Stimulated activated CD4-positive, alpha-beta T cell treated with anti-CD3 and anti-CD28 coated beads, Interleukin-1b, Interleukin-23, amount 100 ng/mL, for 4 hours (primary cell): ENCODE results near the gene BHMT2.

Experiments
- DNase-seq, 2 donors: peaks; one replicate each; pipeline ENCODE4 v3.0.0-alpha.2; 2020; ENCODE audit warnings: low read depth in 2 of 2

BHMT2 gene, protein sequence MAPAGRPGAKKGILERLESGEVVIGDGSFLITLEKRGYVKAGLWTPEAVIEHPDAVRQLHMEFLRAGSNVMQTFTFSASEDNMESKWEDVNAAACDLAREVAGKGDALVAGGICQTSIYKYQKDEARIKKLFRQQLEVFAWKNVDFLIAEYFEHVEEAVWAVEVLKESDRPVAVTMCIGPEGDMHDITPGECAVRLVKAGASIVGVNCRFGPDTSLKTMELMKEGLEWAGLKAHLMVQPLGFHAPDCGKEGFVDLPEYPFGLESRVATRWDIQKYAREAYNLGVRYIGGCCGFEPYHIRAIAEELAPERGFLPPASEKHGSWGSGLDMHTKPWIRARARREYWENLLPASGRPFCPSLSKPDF

DNA sequence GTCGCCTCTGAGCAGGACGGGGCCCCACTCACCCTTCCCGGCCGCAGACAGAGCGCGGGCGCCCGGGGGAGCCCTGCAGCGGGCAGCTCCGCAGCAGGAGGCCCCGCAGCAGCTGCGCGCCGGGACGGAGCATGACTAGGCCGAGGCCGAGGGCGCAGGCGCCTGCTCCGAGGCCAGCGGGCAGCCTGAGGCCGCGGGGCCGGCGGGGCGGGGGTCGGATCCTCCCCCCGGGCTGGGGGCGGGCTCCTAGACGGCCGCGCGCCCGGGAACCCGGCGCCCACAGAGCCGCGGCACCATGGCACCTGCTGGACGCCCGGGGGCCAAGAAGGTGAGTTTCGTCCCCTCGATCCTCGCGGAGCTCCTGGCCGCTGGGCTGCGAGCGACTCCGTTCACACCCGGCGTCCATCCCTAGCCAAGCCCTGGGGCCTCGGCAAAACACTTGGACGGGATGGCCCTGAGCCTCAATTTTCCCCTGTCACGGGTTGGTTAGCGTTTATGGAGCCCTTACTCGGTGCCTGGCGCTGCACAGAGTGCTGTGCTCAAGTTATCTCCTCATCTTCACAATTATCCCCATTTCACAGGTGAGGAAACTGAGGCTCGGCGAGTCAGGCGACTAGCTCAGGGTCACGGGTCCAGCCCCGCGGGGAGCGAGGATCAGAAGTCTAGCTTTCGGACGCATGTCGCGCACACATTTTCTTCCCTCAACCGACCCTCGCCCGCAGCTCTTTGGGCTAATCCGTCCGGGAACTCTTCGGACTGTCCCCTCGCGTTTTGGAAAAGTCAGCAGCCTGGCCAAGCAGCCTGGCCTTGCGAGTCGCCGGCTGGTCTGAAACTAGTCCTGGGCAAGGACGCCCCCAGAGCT is at the start of gene BHMT2, which contains the start of gene DMGDH:
TSS of gene BHMT2 (plus strand) at position 280 of the 862 bp plus-strand sequence. CDS start at position 296, 16 bp downstream.
TSS of gene DMGDH (minus strand) at position 187 of the 862 bp plus-strand sequence. CDS start at position 133, 54 bp downstream.
- DNase-seq, result no peak

DNA sequence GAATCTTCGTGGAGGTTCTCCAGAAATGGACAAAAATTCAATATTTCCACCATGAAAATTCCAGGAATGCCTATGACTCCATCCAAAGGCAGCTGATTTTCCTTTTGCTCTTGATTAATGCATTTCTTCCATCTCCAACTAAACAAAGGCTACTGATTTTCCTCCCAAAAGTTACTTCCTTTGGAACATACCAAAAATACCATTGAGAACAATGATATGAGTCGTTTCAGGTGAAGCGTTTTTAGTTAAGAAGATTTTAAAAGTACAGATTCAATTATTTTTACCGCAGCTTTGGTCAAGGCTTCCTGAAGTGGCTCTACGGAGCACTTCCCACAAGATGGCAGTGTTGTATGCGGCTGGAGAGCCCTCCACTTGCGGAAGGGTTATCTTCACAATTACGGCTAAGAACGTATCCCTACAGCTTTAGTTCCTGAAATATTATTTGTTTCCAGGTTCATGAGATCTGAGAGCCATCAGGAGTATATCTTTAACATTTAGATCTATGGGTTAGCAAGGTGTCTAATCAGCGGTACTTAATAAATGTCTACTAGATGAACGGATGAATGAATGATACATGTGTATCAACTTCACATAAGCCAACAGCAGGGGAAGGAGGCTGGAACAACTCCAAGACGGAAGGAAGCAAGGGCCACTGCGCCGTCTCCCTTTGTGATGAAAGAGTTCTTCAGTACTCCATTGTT is 48.6 kb upstream of the BHMT2 start:
- peak in 1 of 2 donors; percentile 10 for DNase-seq

DNA sequence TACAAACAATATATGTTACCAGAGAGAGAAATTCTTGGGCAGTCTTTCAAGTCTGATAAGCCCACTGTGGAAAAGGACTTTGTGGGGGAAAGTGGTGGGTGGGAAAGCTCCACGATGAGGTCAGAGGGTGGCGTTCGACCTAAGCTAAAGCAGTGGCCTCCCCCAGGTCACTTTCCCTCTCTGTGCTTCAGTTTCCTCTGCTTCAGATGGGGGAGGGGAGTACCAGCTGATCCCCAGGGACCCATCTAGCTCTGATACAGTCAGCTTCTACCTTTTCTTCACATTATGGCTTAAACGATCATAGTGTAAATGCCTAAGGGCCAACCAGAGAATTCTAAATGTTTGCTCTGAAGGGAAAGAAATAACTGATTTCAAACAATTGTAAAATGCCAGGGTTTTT is 47.8 kb upstream of the BHMT2 start:
- no peak for DNase-seq

- DNase-seq, result no peak
Measured at GRCh38 chr5:79022771-79023170, 46.8 kb upstream of the BHMT2 start.

DNA sequence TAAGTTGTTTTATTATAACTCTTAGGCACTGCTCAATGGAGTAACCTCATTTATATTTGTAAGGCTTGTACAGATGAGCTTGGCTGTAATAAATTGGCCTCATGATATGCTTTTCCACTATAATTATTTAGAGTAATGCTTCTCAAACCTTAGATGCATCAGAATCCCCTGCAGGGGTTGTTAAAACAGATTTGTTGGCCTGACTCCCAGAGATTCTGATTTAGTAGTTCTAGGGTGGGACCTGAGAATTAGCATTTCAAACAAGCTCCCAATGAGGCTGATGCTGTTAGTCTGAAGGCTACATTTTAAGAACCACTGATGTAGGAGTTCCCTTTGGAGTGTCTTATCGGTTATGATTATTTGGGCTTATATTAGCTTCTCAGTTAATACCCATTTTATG is 46.2 kb upstream of the BHMT2 start:
- DNase-seq, result no peak

DNA sequence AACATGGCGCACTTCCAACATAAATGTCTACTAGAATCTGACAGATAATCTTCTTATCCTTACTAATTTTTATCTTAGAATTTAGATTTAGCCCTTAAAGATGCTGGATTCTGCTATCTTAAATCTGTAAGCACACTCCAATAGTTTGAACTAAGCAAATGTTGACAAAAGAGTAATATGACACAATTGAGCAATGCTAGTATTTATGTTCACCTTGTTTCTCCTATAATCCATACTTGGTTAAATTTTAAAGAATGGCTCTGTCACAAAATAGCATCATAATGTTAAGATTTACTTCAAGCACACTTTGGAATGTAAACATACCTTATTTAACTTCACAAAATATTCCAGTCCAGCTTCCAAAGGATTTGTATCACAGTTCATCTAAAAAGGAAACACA is 45.6 kb upstream of the BHMT2 start:
- no peak for DNase-seq

DNA sequence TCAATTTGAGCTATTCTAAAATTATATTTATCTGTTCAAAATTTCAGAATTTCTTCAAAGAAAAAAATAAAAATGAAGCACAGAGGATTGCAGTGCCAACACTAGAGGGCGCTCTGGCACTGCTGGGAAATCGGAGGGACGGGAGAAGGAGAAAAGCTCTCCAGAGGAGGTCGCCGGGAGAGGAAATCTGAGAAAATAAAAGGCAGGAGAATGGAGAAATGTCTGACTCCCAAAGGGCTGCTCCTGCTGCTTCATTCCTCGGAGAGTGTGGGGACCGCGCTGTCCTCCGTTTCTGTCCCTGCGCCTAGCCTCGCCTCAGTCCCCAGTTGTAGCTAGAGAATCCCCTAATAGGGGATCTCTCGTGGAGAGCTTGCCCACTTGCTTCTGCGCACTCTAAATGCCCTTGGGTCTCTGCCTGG is 44.5 kb upstream of the BHMT2 start:
- peak; percentile 20 to 44 for DNase-seq

GRCh38 chr5:79030663-79031484 is 38.7 kb upstream of the BHMT2 start:
- no peak for DNase-seq

GRCh38 chr5:79031485-79031867 is 38.1 kb upstream of the BHMT2 start:
- DNase-seq, result no peak

DNA sequence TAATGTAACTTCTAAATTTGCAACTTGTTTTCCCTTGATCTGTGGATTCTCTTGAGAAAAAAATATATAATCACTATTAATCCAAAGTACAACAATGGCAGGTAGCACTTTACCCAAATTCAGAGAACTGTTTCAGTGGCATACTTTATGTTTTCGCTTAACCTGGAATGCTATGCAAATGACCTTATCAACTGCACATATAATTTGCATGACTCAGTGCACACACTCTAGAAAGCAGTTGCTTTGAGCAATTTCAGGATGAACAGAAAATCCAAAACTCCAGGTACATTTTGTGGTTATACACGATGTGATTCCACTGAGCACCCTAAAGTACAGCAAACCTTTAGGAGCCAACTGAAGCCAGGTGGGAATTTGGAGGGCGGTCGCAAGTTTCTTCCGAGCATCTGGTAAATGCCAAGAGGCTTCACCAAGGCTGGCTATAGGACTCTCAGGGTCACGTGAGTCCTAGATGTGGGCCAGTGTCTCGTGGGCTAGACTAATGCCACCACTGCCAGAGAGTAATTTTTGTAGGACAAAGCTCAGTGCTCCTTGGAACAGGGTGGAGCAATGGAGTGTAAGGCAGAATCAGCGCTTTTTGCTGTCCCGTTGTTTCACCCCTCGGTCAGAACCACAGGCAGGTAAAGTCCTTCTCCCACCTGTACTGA is 37.4 kb upstream of the BHMT2 start:
- DNase-seq, result no peak

GRCh38 chr5:79032782-79033181 is 36.8 kb upstream of the BHMT2 start:
- no peak for DNase-seq

DNA sequence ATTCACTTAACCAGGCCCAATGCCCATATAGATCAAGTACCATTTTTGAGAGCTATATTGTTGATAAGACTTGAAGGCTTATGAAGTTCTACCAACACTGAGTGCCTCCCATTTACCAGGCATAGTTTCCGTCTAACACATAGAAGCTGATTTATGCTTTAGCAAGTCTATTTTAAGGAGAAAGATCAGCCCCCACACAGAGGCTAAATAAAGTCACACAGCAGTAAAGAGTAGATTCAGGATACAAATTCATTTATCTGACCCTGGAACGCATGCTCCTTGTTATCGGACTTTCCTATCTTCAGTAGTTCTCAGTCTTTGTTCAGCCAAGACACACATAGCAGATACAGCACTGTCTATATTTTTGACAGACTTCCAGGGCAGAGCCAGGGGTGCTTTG is 34.3 kb upstream of the BHMT2 start:
- DNase-seq, result no peak

DNA sequence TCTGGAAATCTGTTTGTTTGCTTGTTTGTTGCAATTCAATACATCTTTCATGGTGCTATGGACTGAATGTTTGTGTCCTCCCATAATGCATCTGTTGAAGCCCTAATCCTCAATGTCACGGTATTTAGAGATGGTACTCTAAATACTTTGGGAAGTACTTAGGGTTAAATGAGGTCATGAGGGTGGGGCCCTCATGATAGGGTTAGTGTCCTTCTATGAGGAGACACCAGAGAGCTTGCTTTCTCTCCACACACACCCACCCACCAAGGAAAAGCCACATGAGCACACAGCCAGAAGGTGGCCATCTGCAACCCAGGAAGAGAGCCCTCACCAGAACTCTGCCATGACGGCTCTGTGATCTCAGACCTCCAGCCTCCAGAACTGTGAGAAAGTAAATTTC is 32.8 kb upstream of the BHMT2 start:
- no peak for DNase-seq

GRCh38 chr5:79042188-79042587 is 27.4 kb upstream of the BHMT2 start:
- DNase-seq, result no peak

DNA sequence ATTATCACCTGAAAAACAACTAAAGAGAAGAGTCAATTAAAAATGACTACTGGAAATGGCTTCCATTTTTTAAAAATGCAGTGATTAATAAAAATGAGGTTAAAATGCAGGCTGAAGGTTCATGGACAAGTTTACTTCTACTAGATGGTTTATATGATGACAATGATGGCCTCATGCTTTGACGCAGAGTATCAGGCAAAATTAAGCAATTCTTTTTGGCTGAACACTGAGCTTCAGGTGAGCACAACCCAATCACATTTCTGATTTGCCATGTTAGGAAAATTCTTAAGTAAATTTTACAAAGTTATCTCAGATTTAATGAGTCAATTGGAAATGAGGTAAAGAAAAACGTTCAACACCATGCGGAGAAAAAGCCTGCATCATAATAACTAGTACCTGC is 22.4 kb upstream of the BHMT2 start:
- no peak for DNase-seq

GRCh38 chr5:79048437-79048836 is 21.1 kb upstream of the BHMT2 start:
- no peak for DNase-seq

DNA sequence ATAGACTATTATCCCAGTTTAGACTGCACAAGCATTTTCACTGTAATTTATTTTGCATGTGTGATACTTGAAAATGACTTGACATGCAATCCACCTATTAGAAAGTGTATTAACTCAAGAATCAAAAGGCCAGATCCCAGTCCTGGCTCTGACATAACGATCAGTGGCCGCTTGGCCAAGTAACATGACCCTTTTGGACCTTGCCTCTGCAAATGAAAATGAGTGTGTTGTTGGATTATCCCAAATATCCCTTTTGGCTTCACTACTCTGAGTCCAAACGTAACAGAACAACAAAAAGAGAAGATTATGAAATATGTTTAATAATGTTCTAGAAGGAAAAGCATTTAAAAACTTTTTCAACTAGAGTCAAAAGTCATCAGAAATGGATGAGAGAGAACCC is 19.1 kb upstream of the BHMT2 start:
- DNase-seq, result no peak

GRCh38 chr5:79053321-79053720 is 16.2 kb upstream of the BHMT2 start:
- DNase-seq, result no peak

DNA sequence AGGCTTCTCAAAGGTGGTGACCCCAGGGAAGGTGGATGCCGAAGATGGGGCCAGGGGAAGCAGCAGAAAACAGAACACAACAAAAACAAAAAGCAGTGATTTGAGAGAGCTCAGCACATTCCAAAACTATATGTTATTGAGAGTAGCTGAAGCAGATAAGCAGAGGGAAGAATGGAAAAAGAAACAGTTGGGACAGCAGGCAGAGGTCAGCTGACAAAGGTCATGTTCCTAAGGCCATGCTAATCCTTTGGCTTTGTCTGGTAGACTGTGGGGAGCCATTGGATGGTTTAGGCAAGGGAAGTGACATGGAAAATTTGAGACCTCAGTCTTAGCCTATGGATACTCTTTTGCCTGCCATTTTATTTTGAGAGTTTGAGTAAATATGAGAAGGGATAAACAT is 14.6 kb upstream of the BHMT2 start:
- no peak for DNase-seq

DNA sequence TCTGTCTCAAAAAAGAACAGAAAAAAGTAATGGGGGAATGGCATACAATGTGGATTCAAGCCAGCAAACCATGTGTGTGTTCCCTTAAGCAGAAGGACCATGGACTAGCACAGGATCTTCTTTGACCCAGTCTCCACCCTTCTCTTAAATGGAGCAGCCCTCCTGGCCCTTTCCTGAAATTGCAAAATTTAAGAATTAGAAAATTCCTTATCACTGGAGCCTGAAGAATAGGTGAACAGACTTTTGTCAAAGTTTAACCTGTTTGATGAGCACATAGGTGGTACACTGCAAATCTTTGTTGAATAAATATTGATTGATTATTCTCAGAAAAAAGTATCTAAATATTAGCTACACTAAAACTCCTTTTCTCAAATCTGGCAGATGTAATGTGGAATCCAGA is 12.7 kb upstream of the BHMT2 start:
- no peak for DNase-seq

- no peak for DNase-seq
Measured at GRCh38 chr5:79059674-79060073, 9.9 kb upstream of the BHMT2 start.
